ENCODE measurements around the gene FCRL6.

DNA sequence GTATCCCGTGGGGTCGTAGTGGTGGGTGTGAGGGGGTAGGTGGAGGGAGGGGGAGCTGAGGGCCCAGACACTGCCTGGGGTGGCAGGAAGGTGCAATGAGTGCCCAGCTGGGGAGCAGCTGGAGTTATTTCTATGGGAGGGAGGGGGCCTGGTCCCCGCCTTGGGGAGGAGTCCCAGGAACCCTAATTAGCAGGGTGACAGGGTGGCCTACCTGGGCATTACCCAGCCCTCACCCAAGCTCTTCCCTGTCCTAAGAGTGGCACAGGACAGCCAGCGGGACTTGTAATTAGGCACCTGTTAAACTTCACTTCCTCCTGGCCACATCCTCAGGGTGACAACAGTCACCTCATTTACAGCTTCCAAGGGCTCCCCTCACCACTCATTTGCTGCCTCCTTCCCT lies 60.4 kb downstream of the FCRL6 start, which contains the start of gene VSIG8:
- TF ChIP-seq YY1 (IDR thresholded peaks at IDR 0.05; ENCODE audit: low read depth) (no peak), EP300 (IDR thresholded peaks at IDR 0.05; ENCODE audit: borderline replicate concordance) (no peak), EGR1 (IDR thresholded peaks at IDR 0.05) (no peak), USF1 (IDR thresholded peaks at IDR 0.05) (no peak), FOXM1 (IDR thresholded peaks at IDR 0.05; ENCODE audit: borderline replicate concordance, low read depth) (no peak), TCF12 (IDR thresholded peaks at IDR 0.05; ENCODE audit: low read depth) (no peak), CEBPB (IDR thresholded peaks at IDR 0.05) (no peak), TAF1 (IDR thresholded peaks at IDR 0.05; ENCODE audit: low read depth) (no peak), MAX (IDR thresholded peaks at IDR 0.05) (no peak), TEAD4 (IDR thresholded peaks at IDR 0.05) (no peak)
- TF ChIP-seq, protein P1, sequence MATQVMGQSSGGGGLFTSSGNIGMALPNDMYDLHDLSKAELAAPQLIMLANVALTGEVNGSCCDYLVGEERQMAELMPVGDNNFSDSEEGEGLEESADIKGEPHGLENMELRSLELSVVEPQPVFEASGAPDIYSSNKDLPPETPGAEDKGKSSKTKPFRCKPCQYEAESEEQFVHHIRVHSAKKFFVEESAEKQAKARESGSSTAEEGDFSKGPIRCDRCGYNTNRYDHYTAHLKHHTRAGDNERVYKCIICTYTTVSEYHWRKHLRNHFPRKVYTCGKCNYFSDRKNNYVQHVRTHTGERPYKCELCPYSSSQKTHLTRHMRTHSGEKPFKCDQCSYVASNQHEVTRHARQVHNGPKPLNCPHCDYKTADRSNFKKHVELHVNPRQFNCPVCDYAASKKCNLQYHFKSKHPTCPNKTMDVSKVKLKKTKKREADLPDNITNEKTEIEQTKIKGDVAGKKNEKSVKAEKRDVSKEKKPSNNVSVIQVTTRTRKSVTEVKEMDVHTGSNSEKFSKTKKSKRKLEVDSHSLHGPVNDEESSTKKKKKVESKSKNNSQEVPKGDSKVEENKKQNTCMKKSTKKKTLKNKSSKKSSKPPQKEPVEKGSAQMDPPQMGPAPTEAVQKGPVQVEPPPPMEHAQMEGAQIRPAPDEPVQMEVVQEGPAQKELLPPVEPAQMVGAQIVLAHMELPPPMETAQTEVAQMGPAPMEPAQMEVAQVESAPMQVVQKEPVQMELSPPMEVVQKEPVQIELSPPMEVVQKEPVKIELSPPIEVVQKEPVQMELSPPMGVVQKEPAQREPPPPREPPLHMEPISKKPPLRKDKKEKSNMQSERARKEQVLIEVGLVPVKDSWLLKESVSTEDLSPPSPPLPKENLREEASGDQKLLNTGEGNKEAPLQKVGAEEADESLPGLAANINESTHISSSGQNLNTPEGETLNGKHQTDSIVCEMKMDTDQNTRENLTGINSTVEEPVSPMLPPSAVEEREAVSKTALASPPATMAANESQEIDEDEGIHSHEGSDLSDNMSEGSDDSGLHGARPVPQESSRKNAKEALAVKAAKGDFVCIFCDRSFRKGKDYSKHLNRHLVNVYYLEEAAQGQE (IDR thresholded peaks at IDR 0.05; ENCODE audit: low read depth): no peak
